ENCODE data around the gene TLE5. TPM values are rescaled to one million over a fixed set of nuclear protein-coding genes. Genes with fewer than 3 reads are reported as not detected.

TLE5 gene
- total RNA-seq, 2 experiments from 2014 or later, result 722 to 793 TPM

- no peak overlapping the region for H3K4me3 ChIP-seq (ENCODE audit: low read length)
- no peaks in the 10 kb centered on the region for H3K4me1 ChIP-seq (ENCODE audit: insufficient read depth, low read length)
- no peaks in the 10 kb centered on the region for H3K9me3 ChIP-seq (ENCODE audit: control insufficient read depth in 1 of 2, insufficient read depth in 1 of 2, low read length in 2 of 2)
- Mint-ChIP-seq H3K9me3 (no peaks in the 10 kb centered on the region), H3K36me3 (ENCODE audit: low read depth) (peaks cover 26% of the 10 kb centered on the region), H3K4me3 (no peak overlapping the region), H3K27me3 (no peaks in the 10 kb centered on the region), H3K4me1 (ENCODE audit: low read depth) (no peaks in the 10 kb centered on the region), H3K27ac (no peak overlapping the region)
- H3K27me3 ChIP-seq (ENCODE audit: control insufficient read depth in 1 of 2, insufficient read depth in 2 of 2, low read length in 2 of 2), result no peaks in the 10 kb centered on the region
- H3K36me3 ChIP-seq (ENCODE audit: insufficient read depth, low read length), result peaks cover 9% of the 10 kb centered on the region
- POLR2A ChIA-PET, result interaction anchor here (1.1 to 1.4 kb wide), 2 partner anchors 20 to 30 kb away, joined by 3 to 4 read pairs; no protein-coding TSS in a partner anchor
- CTCF ChIA-PET, result interaction anchor here (0.6 to 0.9 kb wide), 2 partner anchors 19 to 40 kb away, joined by 3 to 4 read pairs; no protein-coding TSS in a partner anchor
- DNase-seq (no peak), ATAC-seq (ENCODE audit: poor library complexity) (no peak)
- no peak overlapping the region for H3K27ac ChIP-seq (ENCODE audit: low read depth in 1 of 2, low read length in 2 of 2)
- intact Hi-C loops (cut with DNase I, micrococcal nuclease), result no loop called here
- TF ChIP-seq, protein P1, sequence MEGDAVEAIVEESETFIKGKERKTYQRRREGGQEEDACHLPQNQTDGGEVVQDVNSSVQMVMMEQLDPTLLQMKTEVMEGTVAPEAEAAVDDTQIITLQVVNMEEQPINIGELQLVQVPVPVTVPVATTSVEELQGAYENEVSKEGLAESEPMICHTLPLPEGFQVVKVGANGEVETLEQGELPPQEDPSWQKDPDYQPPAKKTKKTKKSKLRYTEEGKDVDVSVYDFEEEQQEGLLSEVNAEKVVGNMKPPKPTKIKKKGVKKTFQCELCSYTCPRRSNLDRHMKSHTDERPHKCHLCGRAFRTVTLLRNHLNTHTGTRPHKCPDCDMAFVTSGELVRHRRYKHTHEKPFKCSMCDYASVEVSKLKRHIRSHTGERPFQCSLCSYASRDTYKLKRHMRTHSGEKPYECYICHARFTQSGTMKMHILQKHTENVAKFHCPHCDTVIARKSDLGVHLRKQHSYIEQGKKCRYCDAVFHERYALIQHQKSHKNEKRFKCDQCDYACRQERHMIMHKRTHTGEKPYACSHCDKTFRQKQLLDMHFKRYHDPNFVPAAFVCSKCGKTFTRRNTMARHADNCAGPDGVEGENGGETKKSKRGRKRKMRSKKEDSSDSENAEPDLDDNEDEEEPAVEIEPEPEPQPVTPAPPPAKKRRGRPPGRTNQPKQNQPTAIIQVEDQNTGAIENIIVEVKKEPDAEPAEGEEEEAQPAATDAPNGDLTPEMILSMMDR (IDR thresholded peaks at IDR 0.05), result no peak
These were observed 57.0 kb downstream of the TLE5 start for GRCh38 chr19:3005345-3005744.

- Histone ChIP-seq H3K27me3 (ENCODE audit: control insufficient read depth in 1 of 2, insufficient read depth in 2 of 2, low read length in 2 of 2) (no peaks in the 10 kb centered on the region), H3K9me3 (ENCODE audit: control insufficient read depth in 1 of 2, insufficient read depth in 1 of 2, low read length in 2 of 2) (no peaks in the 10 kb centered on the region), H3K4me3 (ENCODE audit: low read length) (no peak overlapping the region), H3K4me1 (ENCODE audit: insufficient read depth, low read length) (no peaks in the 10 kb centered on the region), H3K27ac (ENCODE audit: low read depth in 1 of 2, low read length in 2 of 2) (no peak overlapping the region), H3K36me3 (ENCODE audit: insufficient read depth, low read length) (peaks cover 9% of the 10 kb centered on the region)
- Mint-ChIP-seq H3K4me3 (no peak overlapping the region), H3K27ac (no peak overlapping the region), H3K36me3 (ENCODE audit: low read depth) (peaks cover 26% of the 10 kb centered on the region), H3K9me3 (no peaks in the 10 kb centered on the region), H3K27me3 (no peaks in the 10 kb centered on the region), H3K4me1 (ENCODE audit: low read depth) (no peaks in the 10 kb centered on the region)
- intact Hi-C loops (cut with DNase I, micrococcal nuclease), result no loop called here
- ATAC-seq (ENCODE audit: poor library complexity), result no peak
- DNase-seq, result no peak
- TF ChIP-seq, protein P1 (IDR thresholded peaks at IDR 0.05), result no peak
- ChIA-PET POLR2A (interaction anchor here (1.4 kb wide), 1 partner anchor 31 kb away, joined by 4 read pairs; no protein-coding TSS in a partner anchor), CTCF (interaction anchor here (0.9 to 1.1 kb wide), 2 partner anchors 18 to 104 kb away, joined by 3 read pairs; no protein-coding TSS in a partner anchor)
These were observed 57.8 kb downstream of the TLE5 start for GRCh38 chr19:3004522-3004921.

- peaks cover 7% of the 10 kb centered on the region for H3K36me3 ChIP-seq (ENCODE audit: insufficient read depth, low read length)
- peaks cover 0 to 5% of the 10 kb centered on the region in 2 experiments for H3K9me3 ChIP-seq (ENCODE audit: control insufficient read depth in 1 of 2, insufficient read depth in 1 of 2, low read length in 2 of 2)
- intact Hi-C loops (cut with DNase I, micrococcal nuclease), result no loop called here
- Mint-ChIP-seq H3K27ac (no peak overlapping the region), H3K4me1 (ENCODE audit: low read depth) (no peaks in the 10 kb centered on the region), H3K4me3 (no peak overlapping the region), H3K9me3 (no peaks in the 10 kb centered on the region), H3K27me3 (no peaks in the 10 kb centered on the region), H3K36me3 (ENCODE audit: low read depth) (peaks cover 35% of the 10 kb centered on the region)
- no peaks in the 10 kb centered on the region for H3K4me1 ChIP-seq (ENCODE audit: insufficient read depth, low read length)
- H3K4me3 ChIP-seq (ENCODE audit: low read length), result no peak overlapping the region
- no peak for DNase-seq
- TF ChIP-seq, protein P1 (IDR thresholded peaks at IDR 0.05), result no peak
- no peak overlapping the region for H3K27ac ChIP-seq (ENCODE audit: low read depth in 1 of 2, low read length in 2 of 2)
- CTCF ChIA-PET, result no interaction called here
- no peaks in the 10 kb centered on the region for H3K27me3 ChIP-seq (ENCODE audit: control insufficient read depth in 1 of 2, insufficient read depth in 2 of 2, low read length in 2 of 2)
- POLR2A ChIA-PET, result no interaction called here
- no peak for ATAC-seq (ENCODE audit: poor library complexity)
These were observed 59.2 kb downstream of the TLE5 start for GRCh38 chr19:3003046-3003445.

Other genes with a start within 250 kb of the TLE5 start
- 1 to 10 TPM; 3.5 to 3.6 TPM for gene ZNF554, start 242.6 kb downstream of the TLE5 start, total RNA-seq
- gene ZNF555, start 221.0 kb downstream of the TLE5 start, total RNA-seq, result 1 to 10 TPM; 2.3 to 2.4 TPM
- gene ZNF556, start 195.2 kb downstream of the TLE5 start, total RNA-seq, result not detected
- gene ZNF57, start 161.6 kb downstream of the TLE5 start, total RNA-seq, result under 1 TPM; 0.47 to 0.82 TPM
- gene ZNF77, start 117.5 kb downstream of the TLE5 start, total RNA-seq, result 1 to 10 TPM; 2.0 to 2.4 TPM
- not detected for gene TLE6, start 84.9 kb downstream of the TLE5 start, total RNA-seq
- gene TLE2, start 33.2 kb downstream of the TLE5 start, total RNA-seq, result 10 to 100 TPM; 23.9 to 25.0 TPM
- gene GNA11, start 31.9 kb upstream of the TLE5 start, total RNA-seq, result 1 to 10 TPM; 2.6 to 3.4 TPM
- gene GNA15, start 73.5 kb upstream of the TLE5 start, total RNA-seq, result 10 to 100 TPM; 12.1 to 14.9 TPM
- gene S1PR4, start 116.3 kb upstream of the TLE5 start, total RNA-seq, result 10 to 100 TPM; 70.2 to 73.7 TPM
- 10 to 100 TPM; 49.6 to 51.9 TPM for gene NCLN, start 123.4 kb upstream of the TLE5 start, total RNA-seq
- under 1 TPM; 0.36 TPM for gene CELF5, start 162.2 kb upstream of the TLE5 start, total RNA-seq